Nephron progenitor cell (in vitro differentiated cells): ENCODE data around the gene XKR7.

Source experiments
- DNase-seq: peaks from one replicate; pipeline ENCODE4 v3.0.0; 2021
- H3K27ac Mint-ChIP-seq: 2 replicates; pipeline ENCODE4 v1.8.0; 2021; ENCODE audit warnings: mild to moderate bottlenecking, moderate library complexity, mixed read lengths
- H3K27me3 Mint-ChIP-seq: 2 replicates; pipeline ENCODE4 v1.8.0; 2021; ENCODE audit warnings: mild to moderate bottlenecking, low read depth, mixed read lengths; ENCODE audit not compliant: poor library complexity
- H3K36me3 Mint-ChIP-seq: 2 replicates; pipeline ENCODE4 v1.8.0; 2021; ENCODE audit warnings: low read depth, mixed read lengths
- H3K4me1 Mint-ChIP-seq: 2 replicates; pipeline ENCODE4 v1.8.0; 2021; ENCODE audit warnings: mixed read lengths
- H3K4me3 Mint-ChIP-seq: 2 replicates; pipeline ENCODE4 v1.8.0; 2021; ENCODE audit warnings: mild to moderate bottlenecking, moderate library complexity, mixed read lengths
- H3K9me3 Mint-ChIP-seq: 2 replicates; pipeline ENCODE4 v1.8.0; 2021; ENCODE audit warnings: mild to moderate bottlenecking, moderate library complexity, mixed read lengths
- CTCF ChIP-seq: fragments of 200-600 bp; sonication (generic); IDR thresholded peaks from 2 replicates; pipeline ENCODE4 v1.5.0; 2021; ENCODE audit warnings: antibody characterized with exemption

Gene XKR7

GRCh38 chr20:31988430-31989015 is 20.6 kb downstream of the XKR7 start:
- TF ChIP-seq CTCF: no peak
- H3K36me3 Mint-ChIP-seq: no peaks in the 10 kb centered on the region
- no peak overlapping the region for H3K27ac Mint-ChIP-seq
- DNase-seq: no peak
- H3K4me1 Mint-ChIP-seq: peaks cover 31% of the 10 kb centered on the region
- peaks cover 19% of the 10 kb centered on the region for H3K27me3 Mint-ChIP-seq
- H3K9me3 Mint-ChIP-seq: no peaks in the 10 kb centered on the region
- no peak overlapping the region for H3K4me3 Mint-ChIP-seq

GRCh38 chr20:31989030-31989645 is 21.2 kb downstream of the XKR7 start:
- no peak for DNase-seq
- Mint-ChIP-seq H3K4me1 (peaks cover 34% of the 10 kb centered on the region), H3K4me3 (no peak overlapping the region), H3K36me3 (no peaks in the 10 kb centered on the region), H3K27ac (no peak overlapping the region), H3K27me3 (peaks cover 25% of the 10 kb centered on the region), H3K9me3 (no peaks in the 10 kb centered on the region)
- TF ChIP-seq CTCF: no peak

GRCh38 chr20:31990641-31991338 is 22.8 kb downstream of the XKR7 start:
- no peak for TF ChIP-seq CTCF
- Mint-ChIP-seq H3K27ac (no peak overlapping the region), H3K4me3 (no peak overlapping the region), H3K27me3 (peaks cover 42% of the 10 kb centered on the region), H3K4me1 (peaks cover 34% of the 10 kb centered on the region), H3K9me3 (no peaks in the 10 kb centered on the region), H3K36me3 (no peaks in the 10 kb centered on the region)
- DNase-seq: no peak

GRCh38 chr20:31991339-31991705 is 23.4 kb downstream of the XKR7 start:
- H3K27ac Mint-ChIP-seq: peak overlapping the region; percentile 76

GRCh38 chr20:31992086-31992485 is 24.1 kb downstream of the XKR7 start:
- Mint-ChIP-seq H3K27me3 (peaks cover 53% of the 10 kb centered on the region), H3K27ac (no peak overlapping the region), H3K4me3 (no peak overlapping the region), H3K36me3 (peaks cover 11% of the 10 kb centered on the region), H3K9me3 (no peaks in the 10 kb centered on the region), H3K4me1 (peaks cover 34% of the 10 kb centered on the region)
- TF ChIP-seq CTCF: no peak
- no peak for DNase-seq

More at GRCh38 chr20:31991339-31991705, 23.4 kb downstream of the XKR7 start:
- Mint-ChIP-seq H3K36me3 (peaks cover 4% of the 10 kb centered on the region), H3K4me1 (peaks cover 34% of the 10 kb centered on the region), H3K4me3 (no peak overlapping the region), H3K9me3 (no peaks in the 10 kb centered on the region), H3K27me3 (peaks cover 47% of the 10 kb centered on the region)
- TF ChIP-seq CTCF: no peak
- no peak for DNase-seq
